K562 (cell line): ENCODE results near the gene CCDC87. TPM values are rescaled to one million over a fixed set of nuclear protein-coding genes. Genes with fewer than 3 reads are reported as not detected.

ENCODE experiments used
- CBX5 ChIP-seq: IDR thresholded peaks from 2 replicates; pipeline ENCODE4 v1.6.1; 2014; ENCODE audit warnings: low read depth, borderline replicate concordance
- CHD2 ChIP-seq: IDR thresholded peaks from 2 replicates; pipeline ENCODE4 v1.6.1; 2011; ENCODE audit warnings: low read depth, low read length
- CSDE1 ChIP-seq, 2 experiments: fragments of 450-650 bp; IDR thresholded peaks; 2 replicates each; pipeline ENCODE4 v1.6.1; 2016; ENCODE audit warnings: mild to moderate bottlenecking in 1 of 2
- HLTF ChIP-seq: fragments of 450-650 bp; IDR thresholded peaks from 2 replicates; pipeline ENCODE4 v1.6.1; 2016
- HMG20A ChIP-seq: fragments of 450-650 bp; formaldehyde crosslinking; conservative IDR thresholded peaks from 2 replicates; pipeline ENCODE4 v1.4.0; 2020; ENCODE audit warnings: mild to moderate bottlenecking, mixed read lengths
- IRF2 ChIP-seq: sonication (generic); formaldehyde crosslinking; IDR thresholded peaks from 2 replicates; pipeline ENCODE4 v1.8.1; 2022; ENCODE audit warnings: mild to moderate bottlenecking, missing genetic modification reagents
- JUNB ChIP-seq: fragments of 450-650 bp; formaldehyde crosslinking; conservative IDR thresholded peaks from 2 replicates; pipeline ENCODE4 v1.4.0; 2020; ENCODE audit warnings: mild to moderate bottlenecking
- KHSRP ChIP-seq: fragments of 450-650 bp; IDR thresholded peaks from 2 replicates; pipeline ENCODE4 v1.6.1; 2017
- NCOA2 ChIP-seq, 2 experiments: fragments of 450-650 bp; IDR thresholded peaks; 2 replicates each; pipeline ENCODE4 v1.6.1; 2018; ENCODE audit warnings: mild to moderate bottlenecking in 2 of 2, moderate library complexity in 1 of 2; ENCODE audit not compliant: partially characterized antibody in 2 of 2
- NCOA6 ChIP-seq: fragments of 450-650 bp; IDR thresholded peaks from 2 replicates; pipeline ENCODE4 v1.6.1; 2017; ENCODE audit warnings: mild to moderate bottlenecking
- POLR2AphosphoS5 ChIP-seq: IDR thresholded peaks from 2 replicates; pipeline ENCODE4 v1.6.1; 2011; ENCODE audit warnings: mild to moderate bottlenecking, low read depth, low read length, moderate library complexity; ENCODE audit not compliant: control insufficient read depth, insufficient read depth
- RBFOX2 ChIP-seq: fragments of 200-400 bp; formaldehyde crosslinking; IDR thresholded peaks from 2 replicates; pipeline ENCODE4 v1.6.1; 2017; ENCODE audit warnings: low read depth, mild to moderate bottlenecking, low read length, moderate library complexity
- SLC30A9 ChIP-seq: fragments of 250-450 bp; sonication (Bioruptor Pico); IDR thresholded peaks from 2 replicates; pipeline ENCODE4 v1.8.0; 2022; ENCODE audit warnings: mild to moderate bottlenecking, moderate library complexity
- SPI1 ChIP-seq: IDR thresholded peaks from 2 replicates; pipeline ENCODE4 v1.6.1; 2011; ENCODE audit warnings: low read depth, low read length, control low read depth, borderline replicate concordance
- SRF ChIP-seq, 2 experiments: fragments of 250-450, 450-650 bp in 1 of 2; sonication (Bioruptor Pico) in 1 of 2; sonication (generic) in 1 of 2; formaldehyde crosslinking; IDR thresholded peaks; 2 replicates each; pipeline versions ENCODE4 v1.5.0 to v1.5.1; 2020 to 2022; ENCODE audit warnings: mild to moderate bottlenecking in 1 of 2, missing genetic modification reagents in 1 of 2
- ZBTB34 ChIP-seq: fragments of 250-450 bp; sonication (Bioruptor Pico); IDR thresholded peaks from 2 replicates; pipeline ENCODE4 v1.8.0; 2021; ENCODE audit warnings: mild to moderate bottlenecking, moderate library complexity
- ZC3H8 ChIP-seq: fragments of 450-650 bp; IDR thresholded peaks from 2 replicates; pipeline ENCODE4 v1.6.1; 2017
- ZNF12 ChIP-seq: sonication (generic); formaldehyde crosslinking; IDR thresholded peaks from 2 replicates; pipeline ENCODE4 v1.4.0; 2020; ENCODE audit warnings: mild to moderate bottlenecking, missing genetic modification reagents
- ZNF134 ChIP-seq: fragments of 250-450 bp; sonication (Bioruptor Pico); conservative IDR thresholded peaks from 2 replicates; pipeline ENCODE4 v1.4.0; 2020
- ZNF174 ChIP-seq: fragments of 250-450 bp; sonication (Bioruptor Pico); IDR thresholded peaks from 2 replicates; pipeline ENCODE4 v1.4.0; 2020; ENCODE audit warnings: mild to moderate bottlenecking
- ZNF347 ChIP-seq: fragments of 450-650 bp; formaldehyde crosslinking; IDR thresholded peaks from 2 replicates; pipeline ENCODE4 v1.4.0; 2020; ENCODE audit warnings: low read depth, mild to moderate bottlenecking, moderate library complexity
- ZNF707 ChIP-seq: fragments of 250-450 bp; sonication (Bioruptor Pico); conservative IDR thresholded peaks from 2 replicates; pipeline ENCODE4 v1.8.0; 2022; ENCODE audit warnings: inconsistent platforms, mild to moderate bottlenecking, moderate library complexity
- ZNF740 ChIP-seq, 3 experiments: fragments of 200-800 bp in 1 of 3; sonication (Bioruptor generic) in 1 of 3; sonication (generic) in 1 of 3; formaldehyde crosslinking in 1 of 3; IDR thresholded peaks; 2 replicates each; pipeline versions ENCODE4 v1.6.1 to v1.8.0; 2016 to 2022; ENCODE audit warnings: mild to moderate bottlenecking in 2 of 3, missing compliant biosample characterization in 2 of 3, missing genetic modification characterization in 2 of 3, missing genetic modification reagents in 1 of 3
- polyA plus RNA-seq, 8 experiments: library from polyadenylated mRNA; depleted of rRNA in 4 of 8; stranded (reverse) in 5 of 8; unstranded in 3 of 8; fragments of >200 nt; fragmentation: Nextera tagmentation in 2 of 8; fragmentation: Illumina TruSeq in 1 of 8; extraction: Ambion mirVana in 2 of 8; extraction: Trizol in 1 of 8; gene quantifications; 2 replicates each; pipeline versions ENCODE4 v1.2.1 to v1.2.3, GENCODE V29; 2011 to 2014; ENCODE audit warnings: inconsistent platforms in 1 of 8, missing spikeins in 1 of 8
- total RNA-seq, 7 experiments: library from RNA; depleted of rRNA in 6 of 7; stranded (reverse); fragments of >200 nt in 6 of 7; fragmentation: Illumina TruSeq in 2 of 7; extraction: Trizol in 2 of 7; gene quantifications; 2 replicates each; pipeline versions ENCODE4 v1.2.1 to v1.2.3, GENCODE V29; 2011 to 2021; ENCODE audit warnings: low replicate concordance in 1 of 7
- TF ChIP-seq, protein P1 (sequence below): sonication (generic); formaldehyde crosslinking; IDR thresholded peaks from 2 replicates; pipeline ENCODE4 v1.8.1; 2023; ENCODE audit warnings: mild to moderate bottlenecking, missing genetic modification reagents
- TF ChIP-seq, protein P2 (sequence below): fragments of 450-650 bp; IDR thresholded peaks from 2 replicates; pipeline ENCODE4 v1.6.1; 2016

CCDC87 gene
- total and polyA plus RNA-seq, 9 of the 15 experiments (the other 6 are each of a cell fraction or from before 2014, with no cell fraction given): 0.03 to 0.44 (median 0.15) TPM; not detected in 1

DNA sequence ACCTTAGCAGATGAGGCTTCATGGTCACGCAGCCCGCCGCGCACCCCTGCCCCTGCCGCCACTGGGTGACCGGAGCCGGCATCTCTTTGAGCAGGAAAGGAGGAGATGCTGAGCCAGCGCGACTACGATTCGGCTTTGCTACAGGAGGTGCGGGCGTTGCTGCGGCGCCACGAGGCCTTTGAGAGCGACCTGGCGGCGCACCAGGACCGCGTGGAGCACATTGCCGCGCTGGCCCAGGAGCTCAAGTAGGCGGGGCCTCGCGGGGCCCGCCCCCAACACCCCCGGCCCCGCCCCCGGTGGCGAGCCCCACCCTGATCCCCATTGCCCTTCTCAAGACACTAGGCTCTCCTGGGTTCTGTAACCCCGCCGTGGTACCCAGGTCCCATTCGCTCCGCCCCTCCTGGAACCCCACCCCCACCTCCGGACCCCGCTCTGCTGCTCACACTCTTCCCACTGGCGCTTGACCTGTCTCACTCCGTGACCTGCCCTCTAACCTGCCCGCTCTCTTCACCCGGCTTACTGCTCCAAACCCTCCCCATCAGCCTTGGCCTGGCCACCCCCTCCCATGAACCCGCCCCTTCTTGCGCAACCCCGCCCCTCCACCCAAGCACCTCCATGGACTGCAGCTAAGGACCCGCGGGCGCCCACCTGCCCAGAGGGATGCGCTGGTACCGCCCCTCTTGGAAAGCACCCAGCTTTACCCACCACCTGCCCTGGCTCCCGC is 33.6 kb downstream of the CCDC87 start (continued):
- TF ChIP-seq ZNF707 (CRISPR knock-in tag) (no peak), CSDE1 (IDR thresholded peaks at IDR 0.05) (no peak), ZNF12 (CRISPR knock-in tag) (no peak), ZC3H8 (no peak), SLC30A9 (no peak), ZNF134 (CRISPR knock-in tag) (no peak), ZBTB34 (CRISPR knock-in tag) (no peak), ZNF174 (CRISPR knock-in tag) (no peak), NCOA2 (IDR thresholded peaks at IDR 0.05; ENCODE audit: partially characterized antibody in 2 of 2) (no peak), JUNB (CRISPR knock-in tag) (no peak), HLTF (no peak), IRF2 (CRISPR knock-in tag) (no peak), ZNF347 (CRISPR knock-in tag) (no peak), SRF (CRISPR knock-in tag; IDR thresholded peaks at IDR 0.05) (no peak), ZNF740 (CRISPR knock-in tag; IDR thresholded peaks at IDR 0.05) (0 out of 2 replicates have a peak, but pooled peaks have one; percentile 22), ZNF740 (tag; IDR thresholded peaks at IDR 0.05) (no peak), NCOA6 (no peak), SPI1 (no peak), RBFOX2 (peak; percentile 62), HMG20A (CRISPR knock-in tag) (no peak), KHSRP (no peak), POLR2AphosphoS5 (no peak), CHD2 (no peak), CBX5 (no peak)
- TF ChIP-seq, protein P1, sequence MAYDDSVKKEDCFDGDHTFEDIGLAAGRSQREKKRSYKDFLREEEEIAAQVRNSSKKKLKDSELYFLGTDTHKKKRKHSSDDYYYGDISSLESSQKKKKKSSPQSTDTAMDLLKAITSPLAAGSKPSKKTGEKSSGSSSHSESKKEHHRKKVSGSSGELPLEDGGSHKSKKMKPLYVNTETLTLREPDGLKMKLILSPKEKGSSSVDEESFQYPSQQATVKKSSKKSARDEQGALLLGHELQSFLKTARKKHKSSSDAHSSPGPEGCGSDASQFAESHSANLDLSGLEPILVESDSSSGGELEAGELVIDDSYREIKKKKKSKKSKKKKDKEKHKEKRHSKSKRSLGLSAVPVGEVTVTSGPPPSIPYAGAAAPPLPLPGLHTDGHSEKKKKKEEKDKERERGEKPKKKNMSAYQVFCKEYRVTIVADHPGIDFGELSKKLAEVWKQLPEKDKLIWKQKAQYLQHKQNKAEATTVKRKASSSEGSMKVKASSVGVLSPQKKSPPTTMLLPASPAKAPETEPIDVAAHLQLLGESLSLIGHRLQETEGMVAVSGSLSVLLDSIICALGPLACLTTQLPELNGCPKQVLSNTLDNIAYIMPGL: no peak
- TF ChIP-seq, protein P2, sequence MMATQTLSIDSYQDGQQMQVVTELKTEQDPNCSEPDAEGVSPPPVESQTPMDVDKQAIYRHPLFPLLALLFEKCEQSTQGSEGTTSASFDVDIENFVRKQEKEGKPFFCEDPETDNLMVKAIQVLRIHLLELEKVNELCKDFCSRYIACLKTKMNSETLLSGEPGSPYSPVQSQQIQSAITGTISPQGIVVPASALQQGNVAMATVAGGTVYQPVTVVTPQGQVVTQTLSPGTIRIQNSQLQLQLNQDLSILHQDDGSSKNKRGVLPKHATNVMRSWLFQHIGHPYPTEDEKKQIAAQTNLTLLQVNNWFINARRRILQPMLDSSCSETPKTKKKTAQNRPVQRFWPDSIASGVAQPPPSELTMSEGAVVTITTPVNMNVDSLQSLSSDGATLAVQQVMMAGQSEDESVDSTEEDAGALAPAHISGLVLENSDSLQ: no peak
